GM19351 (cell line): ENCODE measurements around the gene DCAF10.
"Not testable (repeated sequence)": the region's sequence is repeated elsewhere in the genome, so short reads cannot be mapped to it uniquely, and the experiment has no call there.

ENCODE experiments used
- ATAC-seq: cut with Tn5 transposase; IDR thresholded peaks from one replicate; pipeline ENCODE4 v1.9.1; 2021; ENCODE audit warnings: mild to moderate bottlenecking, moderate library complexity; ENCODE audit not compliant: unreplicated experiment

The DCAF10 gene

GRCh38 chr9:37906312-37907239 is 106.0 kb downstream of the DCAF10 start:
- no peak for ATAC-seq

GRCh38 chr9:37908283-37908682 is 107.7 kb downstream of the DCAF10 start:
- ATAC-seq, result no peak

- ATAC-seq, result no peak
These were observed 108.1 kb downstream of the DCAF10 start for GRCh38 chr9:37908698-37909186.

- no peak for ATAC-seq
These were observed 108.7 kb downstream of the DCAF10 start for GRCh38 chr9:37909326-37909725.

- ATAC-seq, result not testable (repeated sequence)
These were observed 109.2 kb downstream of the DCAF10 start for GRCh38 chr9:37909836-37910235.

- ATAC-seq, result no peak
These were observed 109.7 kb downstream of the DCAF10 start for GRCh38 chr9:37910271-37910670.

GRCh38 chr9:37911271-37911681 is 110.7 kb downstream of the DCAF10 start:
- ATAC-seq, result no peak

GRCh38 chr9:37913480-37914153 is 113.0 kb downstream of the DCAF10 start:
- peak; percentile 83 for ATAC-seq

- ATAC-seq, result no peak
These were observed 113.6 kb downstream of the DCAF10 start for GRCh38 chr9:37914154-37914551.

- ATAC-seq, result no peak
These were observed 114.2 kb downstream of the DCAF10 start for GRCh38 chr9:37914701-37915358.

GRCh38 chr9:37915911-37916470 is 115.4 kb downstream of the DCAF10 start:
- ATAC-seq, result no peak

GRCh38 chr9:37916471-37917312 is 116.1 kb downstream of the DCAF10 start:
- ATAC-seq, result no peak
